Measurements from ENCODE around the gene PRELID2.

GRCh38 chr5:145796318-145796717 lies 38.8 kb downstream of the PRELID2 start:
- TF ChIP-seq GATA3 (IDR thresholded peaks at IDR 0.05; ENCODE audit: low read depth, low read length): no peak
- no peak for TF ChIP-seq GATA2 (IDR thresholded peaks at IDR 0.05; ENCODE audit: low read depth, low read length)
